CD14-positive monocyte (primary cell): ENCODE measurements around the gene LACC1. TPM values are rescaled to one million over a fixed set of nuclear protein-coding genes. Genes with fewer than 3 reads are reported as not detected.

ENCODE experiments used
- DNase-seq, 3 donors: peaks; one replicate each; pipeline ENCODE4 v3.0.0-alpha.2; 2011 to 2022
- H2AFZ ChIP-seq: 2 replicates; pipeline ENCODE4 v1.6.0; 2012; ENCODE audit warnings: mild to moderate bottlenecking, low read depth, low read length, inconsistent platforms; ENCODE audit not compliant: insufficient read depth, poor library complexity, severe bottlenecking
- H3K27ac ChIP-seq, 2 donors: 1 replicate in 1 of 2; 2 replicates in 1 of 2; pipeline ENCODE4 v1.5.1; 2012 to 2013; ENCODE audit warnings: low read length in 2 of 2, control low read depth in 1 of 2, inconsistent platforms in 1 of 2, low read depth in 1 of 2, mild to moderate bottlenecking in 1 of 2
- H3K27me3 ChIP-seq, 2 donors: one replicate each; pipeline versions ENCODE4 v1.6.0 to v1.6.1; 2011 to 2013; ENCODE audit warnings: low read length in 2 of 2; ENCODE audit not compliant: control insufficient read depth in 2 of 2, insufficient read depth in 2 of 2
- H3K36me3 ChIP-seq, 2 donors: replicated peaks in 1 of 2; 1 replicate in 1 of 2; 2 replicates in 1 of 2; pipeline versions ENCODE4 v1.5.1 to v1.6.1; 2012 to 2013; ENCODE audit warnings: low read length in 2 of 2, control low read depth in 1 of 2, inconsistent platforms in 1 of 2, mild to moderate bottlenecking in 1 of 2; ENCODE audit not compliant: insufficient read depth in 2 of 2, control insufficient read depth in 1 of 2
- H3K4me1 ChIP-seq, 2 donors: 1 replicate in 1 of 2; 2 replicates in 1 of 2; pipeline versions ENCODE4 v1.5.1 to v1.6.1; 2012 to 2013; ENCODE audit warnings: low read length in 2 of 2, control low read depth in 1 of 2, inconsistent platforms in 1 of 2, mild to moderate bottlenecking in 1 of 2, moderate library complexity in 1 of 2; ENCODE audit not compliant: insufficient read depth in 2 of 2, control insufficient read depth in 1 of 2
- H3K4me2 ChIP-seq: replicated peaks from 2 replicates; pipeline ENCODE3; 2012; ENCODE audit warnings: low read length, moderate library complexity, mild to moderate bottlenecking; ENCODE audit not compliant: poor library complexity, severe bottlenecking; ENCODE audit errors: extremely low read depth
- H3K4me3 ChIP-seq, 3 experiments: fragments of 200-600 bp in 1 of 3; sonication (generic) in 1 of 3; replicated peaks in 1 of 3; 1 replicate in 2 of 3; 2 replicates in 1 of 3; pipeline ENCODE4 v1.5.1; 2011 to 2013; ENCODE audit warnings: low read length in 3 of 3, mild to moderate bottlenecking in 3 of 3, control low read depth in 2 of 3, low read depth in 2 of 3, inconsistent platforms in 1 of 3, moderate library complexity in 1 of 3
- H3K79me2 ChIP-seq: 2 replicates; pipeline ENCODE4 v1.6.0; 2012; ENCODE audit warnings: mild to moderate bottlenecking, control low read depth, inconsistent platforms, low read length, moderate library complexity; ENCODE audit not compliant: insufficient read depth
- H3K9ac ChIP-seq: 2 replicates; pipeline ENCODE4 v1.6.0; 2017; ENCODE audit warnings: low read length, mild to moderate bottlenecking; ENCODE audit not compliant: insufficient read depth, poor library complexity, severe bottlenecking
- H3K9me3 ChIP-seq, 2 donors: replicated peaks in 1 of 2; 1 replicate in 1 of 2; 2 replicates in 1 of 2; pipeline versions ENCODE4 v1.5.1 to v1.6.1; 2012 to 2013; ENCODE audit warnings: low read length in 2 of 2, control low read depth in 1 of 2; ENCODE audit not compliant: control insufficient read depth in 1 of 2, insufficient read depth in 1 of 2
- H4K20me1 ChIP-seq: 2 replicates; pipeline ENCODE4 v1.6.0; 2012; ENCODE audit warnings: mild to moderate bottlenecking, low read length, control low read depth, moderate library complexity; ENCODE audit not compliant: insufficient read depth
- H3K27ac Mint-ChIP-seq, 7 donors: one replicate each; pipeline ENCODE4 v1.8.0; 2020; ENCODE audit warnings: mild to moderate bottlenecking in 7 of 7, mixed read lengths in 7 of 7, moderate library complexity in 6 of 7, inconsistent platforms in 2 of 7
- H3K27me3 Mint-ChIP-seq, 3 donors: one replicate each; pipeline ENCODE4 v1.8.0; 2021 to 2022; ENCODE audit warnings: low read depth in 3 of 3, mild to moderate bottlenecking in 3 of 3, mixed read lengths in 3 of 3, moderate library complexity in 3 of 3, inconsistent platforms in 1 of 3
- H3K36me3 Mint-ChIP-seq, 2 donors: one replicate each; pipeline ENCODE4 v1.8.0; 2020; ENCODE audit warnings: mixed read lengths in 2 of 2, inconsistent platforms in 1 of 2, mild to moderate bottlenecking in 1 of 2
- H3K4me1 Mint-ChIP-seq: one replicate; pipeline ENCODE4 v1.8.0; 2020; ENCODE audit warnings: mild to moderate bottlenecking, mixed read lengths
- H3K4me3 Mint-ChIP-seq, 2 donors: one replicate each; pipeline ENCODE4 v1.8.0; 2020; ENCODE audit warnings: mild to moderate bottlenecking in 2 of 2, mixed read lengths in 2 of 2, moderate library complexity in 1 of 2
- H3K9me3 Mint-ChIP-seq, 7 donors: one replicate each; pipeline ENCODE4 v1.8.0; 2020 to 2022; ENCODE audit warnings: mixed read lengths in 7 of 7, mild to moderate bottlenecking in 6 of 7, moderate library complexity in 6 of 7, inconsistent platforms in 2 of 7
- CTCF ChIP-seq: fragments of 200-600 bp; IDR thresholded peaks from one replicate; pipeline ENCODE4 v1.8.0; 2022; ENCODE audit warnings: antibody characterized with exemption, mild to moderate bottlenecking
- WGBS: methylation state at CpG from one replicate; pipeline ENCODE4 v1.1.5; 2013; ENCODE audit warnings: missing lambda C conversion rate; ENCODE audit not compliant: insufficient coverage; 5-methylcytosine and 5-hydroxymethylcytosine counted together
- intact Hi-C, 2 donors: fragments of 100-400 bp; cut with micrococcal nuclease; formaldehyde crosslinking; loops; one replicate each; pipeline versions ENCODE4 v1.15.0 to v1.15.1; 2023
- polyA plus RNA-seq, 3 donors: library from polyadenylated mRNA; depleted of rRNA in 1 of 3; unstranded in 2 of 3; stranded (reverse) in 1 of 3; fragments of 300-500 nt in 2 of 3; fragments of >200 nt in 1 of 3; fragmentation: Illumina TruSeq in 2 of 3; gene quantifications; 1 replicate in 2 of 3; 2 replicates in 1 of 3; pipeline ENCODE4 v1.2.3, GENCODE V29; 2012 to 2021

LACC1 gene
- polyA plus RNA-seq, 3 donors = 2.6 to 7.7 (median 5.9) TPM

GRCh38 chr13:43924549-43925245 lies 45.0 kb downstream of the LACC1 start:
- H4K20me1 ChIP-seq = no peaks in the 10 kb centered on the region
- DNase-seq = peak; percentile 58 to 75 (median 75)
- peaks cover 0 to 3% of the 10 kb centered on the region in 2 donors for H3K9me3 ChIP-seq
- peak overlapping the region in 1 of 7 donors; percentile 57 for H3K27ac Mint-ChIP-seq
- H3K36me3 ChIP-seq = no peaks in the 10 kb centered on the region
- no peak for TF ChIP-seq CTCF
- peaks cover 91 to 98% of the 10 kb centered on the region in 2 donors for H3K27me3 ChIP-seq
- no peak overlapping the region for H3K4me2 ChIP-seq
- WGBS = no CpG with 5 or more reads among the region's 5 CpGs
- H3K79me2 ChIP-seq = no peaks in the 10 kb centered on the region
- H3K4me3 ChIP-seq = no peak overlapping the region
- H3K9ac ChIP-seq = no peak overlapping the region
- H3K4me3 Mint-ChIP-seq = peak overlapping the region in 1 of 2 donors; percentile 73
- H2AFZ ChIP-seq = no peak overlapping the region
- H3K9me3 Mint-ChIP-seq = peaks cover 0 to 9% (median 2%) of the 10 kb centered on the region in 7 donors
- peaks cover 12 to 13% of the 10 kb centered on the region in 2 donors for H3K4me1 ChIP-seq
- no peak overlapping the region for H3K27ac ChIP-seq
- peaks cover 89 to 92% (median 90%) of the 10 kb centered on the region in 3 donors for H3K27me3 Mint-ChIP-seq
- intact Hi-C loops = no loop called here
- H3K36me3 Mint-ChIP-seq = peaks cover 0 to 3% of the 10 kb centered on the region in 2 donors
- peaks cover 14% of the 10 kb centered on the region for H3K4me1 Mint-ChIP-seq

- Histone ChIP-seq H3K27ac (no peak overlapping the region), H3K4me3 (no peak overlapping the region), H3K4me2 (no peak overlapping the region), H3K9me3 (peaks cover 7 to 18% of the 10 kb centered on the region in 2 donors), H3K79me2 (no peaks in the 10 kb centered on the region), H3K9ac (no peak overlapping the region), H4K20me1 (no peaks in the 10 kb centered on the region), H2AFZ (no peak overlapping the region), H3K27me3 (peaks cover 96 to 100% of the 10 kb centered on the region in 2 donors), H3K36me3 (no peaks in the 10 kb centered on the region), H3K4me1 (peaks cover 4% of the 10 kb centered on the region in 2 donors)
- no peak for DNase-seq
- Mint-ChIP-seq H3K36me3 (peaks cover 0 to 7% of the 10 kb centered on the region in 2 donors), H3K27ac (no peak overlapping the region), H3K9me3 (peaks cover 0 to 29% (median 17%) of the 10 kb centered on the region in 7 donors), H3K4me3 (peak overlapping the region in 1 of 2 donors; percentile 77), H3K4me1 (peaks cover 7% of the 10 kb centered on the region), H3K27me3 (peaks cover 92 to 96% (median 96%) of the 10 kb centered on the region in 3 donors)
- no CpG with 5 or more reads among the region's 1 CpG for WGBS
- TF ChIP-seq CTCF = no peak
- intact Hi-C loops = no loop called here
Measured at GRCh38 chr13:43929947-43930346, 50.2 kb downstream of the LACC1 start.
